Fibroblast of villous mesenchyme (primary cell): ENCODE measurements around the gene PSMC5. TPM values are rescaled to one million over a fixed set of nuclear protein-coding genes. Genes with fewer than 3 reads are reported as not detected.

Experiments used
- DNase-seq: peaks from one replicate; pipeline ENCODE4 v3.0.0-alpha.2; 2010; ENCODE audit warnings: low read depth
- H3K4me3 ChIP-seq: 2 replicates; pipeline ENCODE4 v1.5.1; 2011; ENCODE audit warnings: low read depth, mild to moderate bottlenecking, low read length
- CTCF ChIP-seq: IDR thresholded peaks from 2 replicates; pipeline ENCODE4 v1.5.1; 2012; ENCODE audit warnings: low read depth, mild to moderate bottlenecking, low read length; ENCODE audit not compliant: insufficient read depth
- total RNA-seq: library from RNA; depleted of rRNA; stranded (reverse); fragments of >200 nt; gene quantifications from 2 replicates; pipeline ENCODE4 v1.2.3, GENCODE V29; 2012

PSMC5 gene
- total RNA-seq, 1 donor, result 42.7 TPM

DNA sequence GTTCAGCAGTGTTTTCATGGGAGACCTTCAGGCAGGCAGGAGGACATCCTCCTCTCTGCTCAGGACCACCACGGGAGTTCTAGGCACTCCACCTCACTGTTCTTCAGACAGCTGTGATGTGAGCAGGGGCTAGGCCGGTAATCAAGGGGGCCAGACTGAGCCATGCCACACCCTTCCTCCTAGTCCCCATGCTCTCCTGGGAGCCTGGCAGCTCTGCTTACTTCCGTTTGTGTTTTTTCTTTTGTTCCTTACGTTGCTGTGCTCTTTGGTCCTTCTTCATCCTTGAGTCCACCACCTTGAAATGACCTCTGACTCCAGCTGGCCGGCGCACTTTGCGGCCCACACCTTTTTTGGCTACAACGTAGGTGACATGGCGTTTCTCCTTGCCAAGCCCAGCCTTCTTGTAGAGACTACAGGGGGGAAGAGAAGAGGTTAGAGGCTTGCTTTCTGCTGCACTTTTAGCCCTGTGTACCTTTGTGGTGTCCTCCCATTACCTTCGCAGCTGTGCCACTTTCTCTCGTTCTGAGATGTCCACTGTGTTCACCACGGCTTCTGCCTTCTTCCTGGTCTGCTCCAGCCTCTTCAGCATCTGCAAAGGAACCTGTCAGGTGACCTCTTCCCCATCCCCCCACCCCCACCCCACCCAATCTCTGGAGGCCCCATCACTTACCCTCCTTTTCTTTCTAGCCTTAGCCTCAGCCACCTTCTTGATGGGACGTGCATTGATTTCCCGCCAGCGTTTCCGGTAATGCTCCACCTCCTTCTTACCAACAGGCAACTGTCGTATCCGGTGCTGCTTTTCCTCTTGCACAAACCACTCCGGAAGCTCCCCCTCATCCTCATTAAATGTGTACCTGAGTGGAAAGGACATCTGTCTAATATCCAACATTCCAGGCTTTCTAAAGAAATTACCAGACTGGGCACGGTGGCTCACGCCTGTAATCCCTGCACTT lies 7.4 kb upstream of the PSMC5 start:
- TF ChIP-seq CTCF, result no peak
- DNase-seq, result no peak
- H3K4me3 ChIP-seq, result no peak overlapping the region

DNA sequence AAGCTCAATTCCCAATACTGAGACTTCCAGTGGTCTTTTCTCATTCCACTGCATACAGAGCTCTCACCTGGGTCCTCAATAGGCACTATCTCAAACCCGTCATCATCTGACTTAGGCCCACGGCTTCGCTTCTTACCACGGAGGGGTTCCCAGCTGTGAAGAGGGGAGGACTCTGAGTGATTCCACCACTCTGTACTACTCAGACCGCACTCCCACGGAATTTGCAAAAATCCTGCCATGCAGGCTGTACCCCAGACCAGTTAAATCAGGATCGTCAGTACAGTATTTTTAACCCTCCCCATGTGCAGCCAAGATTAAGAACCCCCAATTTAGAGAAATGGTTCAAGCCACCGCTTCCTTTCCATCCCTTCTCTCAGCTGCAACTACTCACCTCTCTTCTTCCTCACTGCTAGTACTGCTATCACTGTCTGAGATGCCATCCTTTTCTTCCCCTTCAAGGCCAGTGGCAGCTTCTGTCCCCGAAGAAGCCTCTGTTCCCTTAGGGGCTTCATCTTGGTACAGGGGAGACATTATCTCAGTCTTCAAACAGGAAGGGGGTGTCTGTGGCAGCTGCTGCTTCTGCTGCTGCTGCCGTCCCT lies 6.2 kb upstream of the PSMC5 start:
- no peak for DNase-seq
- TF ChIP-seq CTCF, result no peak

GRCh38 chr17:63821804-63822203 lies 5.4 kb upstream of the PSMC5 start:
- TF ChIP-seq CTCF, result no peak
- H3K4me3 ChIP-seq, result no peak overlapping the region
- DNase-seq, result no peak

More for the DNA sequence above, 6.2 kb upstream of the PSMC5 start:
- no peak overlapping the region for H3K4me3 ChIP-seq

GRCh38 chr17:63822537-63822936 lies 4.7 kb upstream of the PSMC5 start:
- H3K4me3 ChIP-seq, result no peak overlapping the region
- DNase-seq, result no peak
- no peak for TF ChIP-seq CTCF

DNA sequence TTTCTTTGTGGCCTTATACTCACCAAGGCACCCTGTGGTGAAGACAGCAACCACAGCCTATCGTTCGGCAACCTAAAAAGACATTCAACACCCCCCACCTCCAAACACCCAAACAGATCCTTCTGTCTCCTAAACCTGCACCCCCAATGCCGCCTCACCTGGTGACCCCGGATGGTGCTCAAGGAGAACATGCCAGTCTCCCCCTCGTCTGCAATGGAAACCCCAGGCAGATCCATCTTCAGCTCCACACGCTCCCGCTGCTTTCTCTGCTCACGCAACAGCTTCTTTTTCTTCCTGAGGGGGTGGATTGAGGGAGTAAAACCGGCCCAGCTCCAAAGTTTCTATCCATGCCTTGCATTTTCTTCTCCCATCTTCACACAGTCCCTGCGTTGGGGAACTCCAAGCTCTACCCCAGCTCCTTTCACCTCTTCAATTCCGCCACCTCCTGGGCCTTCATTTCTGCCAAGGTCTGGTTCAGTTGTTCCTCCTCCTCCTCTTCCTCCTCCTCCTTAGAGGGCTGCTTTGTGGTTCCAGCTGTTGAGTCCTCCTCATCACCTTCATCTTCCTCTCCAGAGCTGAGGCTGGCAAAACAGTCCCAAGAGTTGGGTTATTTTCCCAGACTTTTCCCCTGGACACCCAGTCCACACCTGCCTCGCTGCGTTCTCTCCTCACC lies 3.4 kb upstream of the PSMC5 start:
- TF ChIP-seq CTCF, result no peak
- DNase-seq, result no peak
- no peak overlapping the region for H3K4me3 ChIP-seq

GRCh38 chr17:63824362-63824761 lies 2.9 kb upstream of the PSMC5 start:
- TF ChIP-seq CTCF, result no peak
- H3K4me3 ChIP-seq, result no peak overlapping the region
- no peak for DNase-seq
